Measurements from ENCODE around the gene RGS16. TPM values are rescaled to one million over a fixed set of nuclear protein-coding genes. Genes with fewer than 3 reads are reported as not detected.

The RGS16 gene
- polyA plus RNA-seq, 1 of the 3 experiments (the other 2 are of a cell fraction), result 0.79 TPM

GRCh38 chr1:182587093-182587492 lies 17.1 kb downstream of the RGS16 start:
- no peaks in the 10 kb centered on the region for H3K36me3 ChIP-seq (replicated peaks in 1 of 2; ENCODE audit: control insufficient read depth in 1 of 2, insufficient read depth in 2 of 2, low read length in 1 of 2)
- H3K27me3 ChIP-seq (ENCODE audit: insufficient read depth), result no peaks in the 10 kb centered on the region; the same call in 1 of the 2 replicates
- DNase-seq, result no peak
- H3K9ac ChIP-seq, result no peak overlapping the region
- TF ChIP-seq NRF1 (IDR thresholded peaks at IDR 0.05; ENCODE audit: low read depth, low read length), result no peak
- no peak for TF ChIP-seq GABPA (IDR thresholded peaks at IDR 0.05; ENCODE audit: low read depth)
- TF ChIP-seq TEAD4 (IDR thresholded peaks at IDR 0.05; ENCODE audit: borderline replicate concordance, insufficient read depth), result no peak
- TF ChIP-seq FOXM1 (IDR thresholded peaks at IDR 0.05; ENCODE audit: low read depth), result no peak
- TF ChIP-seq RXRA (IDR thresholded peaks at IDR 0.05; ENCODE audit: borderline replicate concordance, low read depth), result no peak
- TF ChIP-seq TAF1 (IDR thresholded peaks at IDR 0.05; ENCODE audit: borderline replicate concordance, low read depth, low read length), result no peak
- ChIA-PET POLR2A (no interaction called here), CTCF (interaction anchor here (1.5 to 4.2 kb wide), 2 partner anchors 8 to 13 kb away, joined by 6 to 19 read pairs; no protein-coding TSS in a partner anchor)
- no peak overlapping the region for H2AFZ ChIP-seq (ENCODE audit: low read depth)
- H3K9me2 ChIP-seq, result no peaks in the 10 kb centered on the region
- H3F3A ChIP-seq (replicated peaks; ENCODE audit: insufficient read depth), result no peaks in the 10 kb centered on the region
- H3K4me1 ChIP-seq (ENCODE audit: control insufficient read depth in 1 of 2, insufficient read depth in 2 of 2, low read depth in 1 of 2, low read length in 1 of 2), result no peaks in the 10 kb centered on the region
- no peaks in the 10 kb centered on the region for H3K79me2 ChIP-seq (ENCODE audit: insufficient read depth)
- H3K27ac ChIP-seq (ENCODE audit: low read depth in 2 of 2, low read length in 1 of 2), result no peak overlapping the region
- 0% methylated on average over 1 of the region's 1 CpG for WGBS (ENCODE audit: low lambda C conversion rate)
- no peaks in the 10 kb centered on the region for H3K9me3 ChIP-seq
- H3K4me3 ChIP-seq (ENCODE audit: low read depth in 2 of 2, low read length in 1 of 2), result no peak overlapping the region
- no peak overlapping the region for H3K4me2 ChIP-seq
- H4K20me1 ChIP-seq (ENCODE audit: insufficient read depth), result no peaks in the 10 kb centered on the region

GRCh38 chr1:182586380-182586779 lies 17.8 kb downstream of the RGS16 start:
- POLR2A ChIA-PET, result no interaction called here
- no peaks in the 10 kb centered on the region for H3K9me2 ChIP-seq
- H4K20me1 ChIP-seq (ENCODE audit: insufficient read depth), result no peaks in the 10 kb centered on the region
- no peaks in the 10 kb centered on the region; the same call in 1 of the 2 replicates for H3K27me3 ChIP-seq (ENCODE audit: insufficient read depth)
- no peak overlapping the region for H3K4me2 ChIP-seq
- WGBS (ENCODE audit: low lambda C conversion rate), result 68% methylated on average over 10 of the region's 11 CpGs
- no peak overlapping the region for H3K27ac ChIP-seq (ENCODE audit: low read depth in 2 of 2, low read length in 1 of 2)
- no peaks in the 10 kb centered on the region for H3K9me3 ChIP-seq
- H2AFZ ChIP-seq (ENCODE audit: low read depth), result no peak overlapping the region
- DNase-seq, result no peak
- CTCF ChIA-PET, result interaction anchor here (1.3 to 4.2 kb wide), 3 partner anchors 9 to 14 kb away, joined by 3 to 19 read pairs (median 6); no protein-coding TSS in a partner anchor
- H3K36me3 ChIP-seq (replicated peaks in 1 of 2; ENCODE audit: control insufficient read depth in 1 of 2, insufficient read depth in 2 of 2, low read length in 1 of 2), result no peaks in the 10 kb centered on the region
- no peak overlapping the region for H3K9ac ChIP-seq
- no peaks in the 10 kb centered on the region for H3K79me2 ChIP-seq (ENCODE audit: insufficient read depth)
- no peak overlapping the region for H3K4me3 ChIP-seq (ENCODE audit: low read depth in 2 of 2, low read length in 1 of 2)
- TF ChIP-seq ZBTB33 (IDR thresholded peaks at IDR 0.05; ENCODE audit: borderline replicate concordance, low read depth) (no peak), CHD2 (IDR thresholded peaks at IDR 0.05; ENCODE audit: low read length, partially characterized antibody) (no peak), FOXJ3 (CRISPR knock-in tag; IDR thresholded peaks at IDR 0.05) (no peak), RFX5 (IDR thresholded peaks at IDR 0.05; ENCODE audit: low read length) (no peak), TCF12 (IDR thresholded peaks at IDR 0.05) (no peak), JUND (IDR thresholded peaks at IDR 0.05) (no peak), MXI1 (IDR thresholded peaks at IDR 0.05; ENCODE audit: low read depth, low read length) (no peak), NRF1 (IDR thresholded peaks at IDR 0.05; ENCODE audit: low read depth, low read length) (no peak), MEF2A (IDR thresholded peaks at IDR 0.05; ENCODE audit: borderline replicate concordance, low read depth) (no peak), CTCF (IDR thresholded peaks at IDR 0.05) (no peak), TAF1 (IDR thresholded peaks at IDR 0.05; ENCODE audit: borderline replicate concordance, low read depth, low read length) (no peak), IRF3 (IDR thresholded peaks at IDR 0.05; ENCODE audit: low read depth, low read length) (no peak), NFIC (IDR thresholded peaks at IDR 0.05; ENCODE audit: borderline replicate concordance) (no peak)
- no peaks in the 10 kb centered on the region for H3K4me1 ChIP-seq (ENCODE audit: control insufficient read depth in 1 of 2, insufficient read depth in 2 of 2, low read depth in 1 of 2, low read length in 1 of 2)
- H3F3A ChIP-seq (replicated peaks; ENCODE audit: insufficient read depth), result no peaks in the 10 kb centered on the region
